ENCODE measurements around the gene DAND5.

The DAND5 gene

DNA sequence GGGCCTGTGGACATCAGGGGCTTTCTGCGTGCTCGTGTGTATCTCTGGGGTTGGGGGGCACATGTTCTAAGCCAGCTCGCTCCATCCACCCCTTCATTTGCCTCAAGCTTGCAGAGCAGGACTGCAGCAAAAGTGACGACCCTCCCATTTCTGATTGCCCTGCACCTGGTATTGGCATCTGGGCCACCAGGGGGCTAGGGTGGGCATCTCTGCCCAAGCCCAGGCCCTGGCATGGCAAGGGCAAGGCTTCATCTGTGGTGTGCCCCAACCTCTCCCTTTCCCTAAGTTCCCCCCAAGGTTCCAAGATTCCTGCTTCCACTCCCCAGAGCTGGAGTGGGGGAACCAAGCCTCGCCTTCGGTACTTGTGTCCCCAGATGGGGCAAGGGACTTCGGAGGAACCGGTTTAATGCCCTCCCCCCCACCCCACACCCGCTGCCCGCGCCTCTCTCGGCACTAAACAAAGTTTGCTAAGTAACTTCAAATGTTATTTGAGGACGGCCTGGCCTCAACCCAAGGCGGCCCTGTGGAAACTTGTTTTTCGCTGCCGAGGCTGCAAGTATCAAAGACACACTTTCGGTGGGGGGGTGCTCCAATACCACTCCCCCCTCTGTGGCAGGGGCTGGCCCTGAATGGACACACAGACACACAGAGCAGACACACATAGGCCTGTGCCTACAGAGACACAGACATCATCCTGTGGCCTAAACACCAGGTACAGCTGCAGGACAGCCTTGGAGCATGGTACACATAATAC is 38.1 kb downstream of the DAND5 start:
- Histone ChIP-seq H3K9me2 (replicated peaks; ENCODE audit: low read depth, low read length) (no peaks in the 10 kb centered on the region), H3K4me2 (ENCODE audit: low read depth, low read length, poor library complexity, severe bottlenecking) (no peak overlapping the region), H2AFZ (ENCODE audit: low read length) (no peak overlapping the region), H3K4me1 (ENCODE audit: insufficient read depth, low read length, poor library complexity, severe bottlenecking) (no peaks in the 10 kb centered on the region), H3K4me3 (ENCODE audit: low read length, poor library complexity, severe bottlenecking) (no peak overlapping the region), H4K20me1 (ENCODE audit: insufficient read depth, low read length, poor library complexity, severe bottlenecking) (no peaks in the 10 kb centered on the region), H3K36me3 (ENCODE audit: insufficient read depth, low read length) (no peaks in the 10 kb centered on the region), H3K79me2 (ENCODE audit: insufficient read depth, low read length) (no peaks in the 10 kb centered on the region), H3K9ac (ENCODE audit: low read depth, low read length, poor library complexity, severe bottlenecking) (no peak overlapping the region), H3K27me3 (ENCODE audit: insufficient read depth, low read length, poor library complexity, severe bottlenecking) (no peaks in the 10 kb centered on the region), H3F3A (ENCODE audit: low read depth) (no peaks in the 10 kb centered on the region), H3K9me3 (ENCODE audit: insufficient read depth, low read depth, low read length) (no peaks in the 10 kb centered on the region)
- TF ChIP-seq, protein P1, sequence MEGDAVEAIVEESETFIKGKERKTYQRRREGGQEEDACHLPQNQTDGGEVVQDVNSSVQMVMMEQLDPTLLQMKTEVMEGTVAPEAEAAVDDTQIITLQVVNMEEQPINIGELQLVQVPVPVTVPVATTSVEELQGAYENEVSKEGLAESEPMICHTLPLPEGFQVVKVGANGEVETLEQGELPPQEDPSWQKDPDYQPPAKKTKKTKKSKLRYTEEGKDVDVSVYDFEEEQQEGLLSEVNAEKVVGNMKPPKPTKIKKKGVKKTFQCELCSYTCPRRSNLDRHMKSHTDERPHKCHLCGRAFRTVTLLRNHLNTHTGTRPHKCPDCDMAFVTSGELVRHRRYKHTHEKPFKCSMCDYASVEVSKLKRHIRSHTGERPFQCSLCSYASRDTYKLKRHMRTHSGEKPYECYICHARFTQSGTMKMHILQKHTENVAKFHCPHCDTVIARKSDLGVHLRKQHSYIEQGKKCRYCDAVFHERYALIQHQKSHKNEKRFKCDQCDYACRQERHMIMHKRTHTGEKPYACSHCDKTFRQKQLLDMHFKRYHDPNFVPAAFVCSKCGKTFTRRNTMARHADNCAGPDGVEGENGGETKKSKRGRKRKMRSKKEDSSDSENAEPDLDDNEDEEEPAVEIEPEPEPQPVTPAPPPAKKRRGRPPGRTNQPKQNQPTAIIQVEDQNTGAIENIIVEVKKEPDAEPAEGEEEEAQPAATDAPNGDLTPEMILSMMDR (conservative IDR thresholded peaks at IDR 0.05; ENCODE audit: low read length), result no peak
- no peak for TF ChIP-seq EZH2phosphoT487 (IDR thresholded peaks at IDR 0.05; ENCODE audit: borderline replicate concordance)

DNA sequence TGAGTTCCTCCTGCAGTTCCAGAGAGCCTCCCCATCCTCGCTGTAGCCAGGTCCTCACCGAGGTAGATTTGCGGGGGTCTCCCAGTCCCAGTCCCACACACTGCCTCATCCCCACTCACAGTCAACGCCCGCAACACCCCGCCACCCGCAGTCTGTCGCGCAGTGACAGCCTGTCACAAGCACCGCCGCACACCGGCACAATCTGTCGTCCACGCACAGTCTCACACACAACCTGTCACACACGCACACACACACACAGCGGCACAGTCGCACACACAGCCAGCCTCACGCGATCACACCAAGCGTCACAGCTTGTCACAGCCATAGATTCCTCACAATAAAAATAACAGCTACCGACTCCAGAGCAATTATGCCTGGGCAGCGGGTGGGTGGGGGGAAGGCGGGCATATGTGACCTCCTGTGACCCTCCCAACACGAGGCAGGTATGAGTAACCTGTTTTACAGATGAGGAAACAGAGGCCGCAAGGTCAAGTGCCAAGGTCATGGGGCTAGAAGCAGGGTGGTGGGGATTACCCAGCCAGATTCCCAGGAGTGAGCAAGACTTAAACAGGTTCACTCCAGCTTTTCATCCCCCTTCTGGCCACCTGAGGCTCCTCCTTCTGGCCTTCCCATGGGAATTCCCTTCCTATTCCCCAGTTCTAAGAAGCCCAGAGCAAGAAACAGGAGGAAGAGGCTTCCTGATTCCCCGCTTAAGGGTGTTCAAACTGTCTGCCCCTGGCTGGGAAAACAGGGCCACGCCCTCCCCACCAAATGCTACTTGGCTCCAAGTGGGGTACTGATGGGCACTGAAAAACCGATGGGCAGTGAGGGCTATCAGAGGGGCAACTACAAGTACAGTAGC is 39.8 kb downstream of the DAND5 start:
- Histone ChIP-seq H2AFZ (ENCODE audit: low read length) (no peak overlapping the region), H3F3A (ENCODE audit: low read depth) (no peaks in the 10 kb centered on the region), H4K20me1 (ENCODE audit: insufficient read depth, low read length, poor library complexity, severe bottlenecking) (no peaks in the 10 kb centered on the region), H3K36me3 (ENCODE audit: insufficient read depth, low read length) (no peaks in the 10 kb centered on the region), H3K9ac (ENCODE audit: low read depth, low read length, poor library complexity, severe bottlenecking) (no peak overlapping the region), H3K4me2 (ENCODE audit: low read depth, low read length, poor library complexity, severe bottlenecking) (no peak overlapping the region), H3K9me2 (replicated peaks; ENCODE audit: low read depth, low read length) (no peaks in the 10 kb centered on the region), H3K4me3 (ENCODE audit: low read length, poor library complexity, severe bottlenecking) (no peak overlapping the region), H3K27me3 (ENCODE audit: insufficient read depth, low read length, poor library complexity, severe bottlenecking) (peaks cover 8% of the 10 kb centered on the region), H3K9me3 (ENCODE audit: insufficient read depth, low read depth, low read length) (no peaks in the 10 kb centered on the region), H3K4me1 (ENCODE audit: insufficient read depth, low read length, poor library complexity, severe bottlenecking) (peaks cover 9% of the 10 kb centered on the region), H3K79me2 (ENCODE audit: insufficient read depth, low read length) (no peaks in the 10 kb centered on the region)
- no peak for TF ChIP-seq EZH2phosphoT487 (IDR thresholded peaks at IDR 0.05; ENCODE audit: borderline replicate concordance)
- TF ChIP-seq, protein P1 (conservative IDR thresholded peaks at IDR 0.05; ENCODE audit: low read length), result no peak

DNA sequence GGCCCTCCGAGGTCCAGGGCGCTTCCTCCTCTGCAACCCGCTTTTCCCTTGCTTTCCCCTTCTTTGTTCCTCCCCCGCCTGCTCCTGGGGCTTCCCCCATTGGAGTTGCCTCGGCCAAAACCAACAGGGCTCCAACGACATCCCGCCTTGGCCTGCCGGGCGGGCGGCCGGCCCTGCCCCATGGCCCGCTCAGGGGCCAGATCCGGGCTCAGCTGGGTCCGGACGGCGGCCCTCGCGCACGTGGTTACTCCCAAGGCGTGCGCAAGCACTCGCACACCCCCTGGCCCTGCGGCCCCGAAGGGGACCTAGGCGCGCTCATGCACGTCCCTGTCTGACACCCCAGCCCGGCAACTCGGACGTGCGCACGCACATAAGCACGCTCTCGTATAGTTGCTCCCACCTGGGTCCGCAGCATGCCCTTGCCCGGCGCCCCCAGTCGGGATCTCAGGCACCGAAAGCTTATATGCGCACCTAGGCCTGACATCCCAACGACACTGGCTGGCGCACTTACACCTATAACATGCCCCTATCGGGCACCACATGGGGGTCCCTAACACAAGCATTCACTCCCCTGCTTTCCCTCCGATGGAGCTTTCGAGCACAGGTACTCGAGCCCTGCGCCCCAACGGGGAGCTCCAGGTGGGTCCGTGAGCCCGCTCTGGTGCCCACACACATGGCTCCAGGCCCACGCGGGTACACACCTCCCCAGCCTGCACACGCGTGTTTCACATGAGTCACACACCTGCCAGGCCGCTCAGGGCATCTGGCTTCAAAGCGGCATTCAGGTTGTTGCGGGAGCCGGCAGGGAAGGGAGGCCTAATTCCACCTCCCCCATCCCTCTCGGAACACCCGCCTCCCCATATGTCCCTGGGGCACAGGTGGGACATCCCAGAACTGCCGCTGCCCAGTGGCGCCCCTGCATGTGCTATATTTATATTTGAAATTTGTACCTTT is 40.9 kb downstream of the DAND5 start:
- H3K4me3 ChIP-seq (ENCODE audit: low read length, poor library complexity, severe bottlenecking), result no peak overlapping the region
- H3K27me3 ChIP-seq (ENCODE audit: insufficient read depth, low read length, poor library complexity, severe bottlenecking), result peaks cover 8% of the 10 kb centered on the region

More for the DNA sequence above, 40.9 kb downstream of the DAND5 start:
- Histone ChIP-seq H3K9me2 (replicated peaks; ENCODE audit: low read depth, low read length) (no peaks in the 10 kb centered on the region), H3K79me2 (ENCODE audit: insufficient read depth, low read length) (no peaks in the 10 kb centered on the region), H3K9me3 (ENCODE audit: insufficient read depth, low read depth, low read length) (no peaks in the 10 kb centered on the region), H3K9ac (ENCODE audit: low read depth, low read length, poor library complexity, severe bottlenecking) (no peak overlapping the region), H4K20me1 (ENCODE audit: insufficient read depth, low read length, poor library complexity, severe bottlenecking) (no peaks in the 10 kb centered on the region), H3F3A (ENCODE audit: low read depth) (no peaks in the 10 kb centered on the region), H2AFZ (ENCODE audit: low read length) (no peak overlapping the region), H3K36me3 (ENCODE audit: insufficient read depth, low read length) (no peaks in the 10 kb centered on the region), H3K4me1 (ENCODE audit: insufficient read depth, low read length, poor library complexity, severe bottlenecking) (peaks cover 14% of the 10 kb centered on the region), H3K4me2 (ENCODE audit: low read depth, low read length, poor library complexity, severe bottlenecking) (no peak overlapping the region)
- TF ChIP-seq EZH2phosphoT487 (IDR thresholded peaks at IDR 0.05; ENCODE audit: borderline replicate concordance), result no peak
- TF ChIP-seq, protein P1 (conservative IDR thresholded peaks at IDR 0.05; ENCODE audit: low read length), result no peak
